SW480 (cell line): ENCODE measurements around the gene CCDC142.
"Not testable (repeated sequence)": the region's sequence is repeated elsewhere in the genome, so short reads cannot be mapped to it uniquely, and the experiment has no call there.

Source experiments
- DNase-seq: peaks from one replicate; pipeline ENCODE4 v3.0.0-alpha.2; 2016; ENCODE audit warnings: low spot score

Gene CCDC142

DNA sequence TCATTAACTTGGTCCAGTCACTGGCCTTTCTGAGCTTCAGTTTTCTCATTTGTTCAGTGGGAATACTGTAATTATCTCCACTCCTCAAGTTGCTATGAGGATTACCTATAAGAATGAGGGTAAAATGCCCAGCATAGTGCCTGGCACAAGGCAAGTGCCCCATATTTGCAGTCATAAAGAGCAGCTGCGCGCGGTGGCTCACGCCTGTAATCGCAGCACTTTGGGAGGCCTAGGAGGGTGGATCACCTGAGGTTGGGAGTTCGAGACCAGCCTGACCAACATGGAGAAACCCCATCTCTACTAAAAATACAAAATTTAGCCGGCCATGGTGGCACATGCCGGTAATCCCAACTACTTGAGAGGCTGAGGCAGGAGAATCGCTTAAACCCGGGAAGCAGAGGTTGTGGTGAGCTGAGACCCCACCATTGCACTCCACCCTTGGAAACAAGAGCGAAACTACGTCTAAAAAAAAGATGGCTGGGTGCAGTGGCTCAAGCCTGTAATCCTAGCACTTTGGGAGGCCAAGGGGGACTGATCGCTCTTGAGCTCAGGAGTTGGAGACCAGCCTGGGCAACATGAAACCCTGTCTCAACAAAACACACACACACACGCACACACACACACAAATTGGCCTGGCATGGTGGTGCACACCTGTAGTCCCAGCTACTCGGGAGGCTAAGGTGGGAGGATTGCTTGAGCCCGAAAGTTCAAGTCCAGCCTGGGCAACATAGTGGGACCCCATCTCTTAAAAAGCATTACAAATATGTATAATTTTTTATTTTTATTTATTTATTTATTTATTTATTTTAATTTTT, 40.1 kb downstream of the CCDC142 start:
- DNase-seq = not testable (repeated sequence)

DNA sequence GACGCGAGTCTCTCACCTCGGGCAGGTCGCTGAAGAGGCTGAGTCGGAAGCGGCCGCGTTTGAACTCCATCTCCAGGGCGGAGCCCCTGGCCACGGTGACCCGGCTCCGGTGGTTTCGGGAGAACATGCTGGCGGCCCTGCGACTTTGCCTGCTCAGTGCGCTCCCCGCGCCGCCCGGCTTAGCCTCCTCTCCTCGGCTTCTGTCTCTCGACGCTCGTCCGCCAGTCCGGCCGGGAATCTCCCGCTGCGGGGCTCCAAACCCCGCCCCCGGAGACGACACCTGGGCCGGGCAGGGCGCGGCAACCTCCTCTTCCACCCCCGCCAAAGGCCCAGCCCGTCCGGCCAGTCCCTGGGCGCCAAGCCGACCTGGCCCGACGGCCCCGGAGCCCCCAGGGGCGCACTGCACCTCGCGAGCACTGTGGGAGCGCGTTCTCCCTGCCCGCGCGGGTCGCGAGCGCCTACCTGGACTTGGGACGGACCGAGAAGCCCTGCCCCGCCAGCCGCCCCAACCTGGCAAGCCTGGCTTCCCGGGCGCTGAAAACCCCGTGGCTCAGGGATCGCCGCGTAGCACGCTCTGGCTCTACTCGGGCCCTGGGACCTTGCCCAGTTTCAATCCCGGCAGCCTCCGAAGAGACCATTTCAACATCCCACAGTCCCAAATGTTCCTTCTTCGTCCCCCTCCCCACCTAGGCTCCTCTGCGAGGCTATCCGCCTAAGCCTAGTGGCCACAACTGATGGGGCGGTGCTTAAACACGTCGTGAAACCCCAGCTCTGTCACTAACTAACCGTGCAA, 40.9 kb downstream of the CCDC142 start, which contains the start of gene RTKN:
Gene RTKN, minus strand, starts transcription at position 248 of the 793 bp plus-strand sequence. Its CDS starts 121 bp downstream, at position 127.
- peak; percentile 90 for DNase-seq

DNA sequence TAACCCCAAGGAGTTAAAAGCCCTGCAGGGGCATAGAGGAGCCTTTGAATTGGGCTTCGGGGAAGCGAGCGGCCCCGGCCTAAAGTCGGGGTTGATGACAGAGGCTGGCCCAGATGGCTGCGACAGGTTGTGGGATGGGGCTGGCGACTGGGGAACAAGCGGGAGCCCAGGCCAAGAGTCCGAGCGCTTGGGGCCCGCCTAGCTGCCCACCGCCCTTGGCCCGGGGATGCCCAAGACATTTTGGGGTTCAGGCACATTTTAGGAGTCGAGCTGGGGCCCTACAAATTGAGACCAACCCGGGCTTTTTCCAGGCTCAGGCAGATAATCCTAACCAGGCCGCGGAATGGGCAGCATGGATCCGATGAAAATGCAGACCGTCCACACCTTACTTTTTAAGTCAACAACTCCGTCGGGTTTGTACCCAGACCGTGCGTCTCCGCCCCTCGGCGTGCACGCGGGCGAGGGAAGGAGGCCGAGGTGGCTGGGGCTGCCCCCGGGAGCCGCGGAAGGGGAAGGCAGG, 41.6 kb downstream of the CCDC142 start:
- DNase-seq = no peak

DNA sequence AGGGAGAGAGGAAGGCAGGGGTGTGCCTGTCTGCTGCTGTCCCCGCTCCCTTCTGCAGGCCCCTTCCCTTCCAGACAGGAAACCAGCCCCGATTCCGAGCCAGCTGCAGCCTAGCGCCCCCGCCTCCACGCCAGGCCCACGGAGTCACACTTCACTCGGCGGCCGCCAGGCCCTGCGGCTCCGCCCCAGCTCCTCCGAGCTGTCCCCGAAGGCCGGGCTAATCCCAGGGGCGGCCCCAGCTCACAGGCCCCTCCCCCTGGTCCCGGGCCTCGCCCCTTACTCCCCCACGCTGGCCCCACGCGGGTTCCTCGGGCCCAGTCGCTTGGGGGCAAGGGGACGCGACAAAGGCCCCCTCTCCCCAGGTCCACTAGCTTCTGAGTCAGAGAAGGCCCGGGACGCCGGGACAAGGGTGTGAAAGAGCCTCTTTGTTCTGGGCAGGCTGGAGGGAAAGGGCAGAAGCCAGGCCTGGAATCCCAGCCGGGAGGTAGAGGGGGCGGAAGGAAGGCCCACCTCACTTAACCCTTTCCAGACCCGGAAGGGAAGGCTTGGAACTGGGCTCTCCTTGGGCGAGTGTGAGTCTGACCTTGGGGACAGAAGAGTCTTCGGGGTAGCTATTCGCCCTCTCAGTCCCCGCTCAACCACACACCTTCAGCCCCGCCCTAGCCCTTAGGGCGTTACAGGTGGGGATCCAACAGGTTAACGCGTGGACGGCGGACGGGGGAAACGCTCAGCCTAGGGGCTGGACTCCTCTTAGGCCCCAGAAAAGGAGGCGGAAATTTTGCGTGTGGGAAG, 42.2 kb downstream of the CCDC142 start:
- DNase-seq = peak; percentile 94

DNA sequence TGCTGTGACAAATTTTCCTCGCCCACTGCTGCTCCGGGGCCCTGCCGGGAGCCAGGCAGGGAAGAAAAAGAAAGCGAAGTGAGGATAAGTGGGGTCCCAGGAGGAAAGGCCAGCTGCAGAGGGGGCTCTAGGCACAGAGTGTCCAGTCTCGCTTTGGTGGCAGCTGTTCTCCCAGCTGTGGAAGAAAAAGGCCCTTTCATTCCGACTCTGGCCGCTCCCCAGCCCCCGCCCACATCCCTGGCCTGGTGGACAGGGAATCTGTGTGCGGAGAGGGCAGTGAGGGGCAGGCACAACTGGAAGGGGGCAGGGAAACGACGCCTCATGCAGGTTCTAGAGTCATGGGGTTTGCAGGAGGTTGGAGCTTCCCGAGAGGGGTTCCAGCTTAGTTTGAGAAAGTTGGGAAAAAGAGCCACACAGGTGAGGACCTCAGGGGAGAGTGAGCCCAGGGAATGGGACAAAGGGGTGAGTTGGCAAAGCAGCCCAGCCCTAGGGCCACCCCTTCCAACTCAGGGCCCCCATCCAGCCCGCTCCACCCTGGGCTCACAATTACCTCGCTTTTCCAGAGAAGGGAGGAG, 42.9 kb downstream of the CCDC142 start:
- DNase-seq = no peak

DNA sequence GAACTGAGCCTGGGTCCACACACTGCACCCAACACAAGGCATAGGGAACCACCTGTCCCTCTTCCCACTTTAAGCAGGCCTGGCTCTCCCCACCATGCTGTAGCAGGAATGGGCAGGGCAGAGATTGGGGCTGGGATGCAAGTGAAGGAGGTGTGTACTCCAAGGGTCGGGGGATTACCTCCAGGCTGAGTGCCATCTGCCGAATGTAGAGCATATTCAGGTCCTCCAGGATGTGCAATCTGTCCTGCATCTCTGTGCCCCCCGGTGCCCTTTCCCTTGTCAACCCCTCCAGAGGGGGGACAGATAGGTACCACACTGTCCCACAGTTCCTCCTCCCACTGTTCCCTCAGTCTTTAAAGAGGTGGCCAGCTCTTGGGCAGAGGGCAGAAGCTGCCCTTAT, 43.4 kb downstream of the CCDC142 start:
- no peak for DNase-seq

DNA sequence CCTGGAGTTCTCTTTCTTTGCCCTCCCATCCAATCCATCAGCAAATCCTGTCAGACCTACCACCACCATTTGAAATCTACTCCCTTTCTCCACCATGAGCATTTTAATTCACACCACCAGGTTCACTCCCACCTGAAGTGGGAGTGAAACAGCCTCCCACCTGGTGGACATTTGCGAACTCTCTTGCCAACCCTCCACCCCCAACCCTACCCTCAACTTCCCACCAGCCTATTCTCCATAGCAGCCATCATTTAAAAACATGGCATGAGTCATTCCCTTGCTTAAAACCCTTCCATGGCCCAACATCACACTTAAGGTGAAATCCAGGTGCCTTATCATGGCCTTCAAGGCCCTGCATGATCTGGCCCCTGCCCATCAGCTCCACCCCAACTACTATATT, 44.5 kb downstream of the CCDC142 start:
- no peak for DNase-seq

DNA sequence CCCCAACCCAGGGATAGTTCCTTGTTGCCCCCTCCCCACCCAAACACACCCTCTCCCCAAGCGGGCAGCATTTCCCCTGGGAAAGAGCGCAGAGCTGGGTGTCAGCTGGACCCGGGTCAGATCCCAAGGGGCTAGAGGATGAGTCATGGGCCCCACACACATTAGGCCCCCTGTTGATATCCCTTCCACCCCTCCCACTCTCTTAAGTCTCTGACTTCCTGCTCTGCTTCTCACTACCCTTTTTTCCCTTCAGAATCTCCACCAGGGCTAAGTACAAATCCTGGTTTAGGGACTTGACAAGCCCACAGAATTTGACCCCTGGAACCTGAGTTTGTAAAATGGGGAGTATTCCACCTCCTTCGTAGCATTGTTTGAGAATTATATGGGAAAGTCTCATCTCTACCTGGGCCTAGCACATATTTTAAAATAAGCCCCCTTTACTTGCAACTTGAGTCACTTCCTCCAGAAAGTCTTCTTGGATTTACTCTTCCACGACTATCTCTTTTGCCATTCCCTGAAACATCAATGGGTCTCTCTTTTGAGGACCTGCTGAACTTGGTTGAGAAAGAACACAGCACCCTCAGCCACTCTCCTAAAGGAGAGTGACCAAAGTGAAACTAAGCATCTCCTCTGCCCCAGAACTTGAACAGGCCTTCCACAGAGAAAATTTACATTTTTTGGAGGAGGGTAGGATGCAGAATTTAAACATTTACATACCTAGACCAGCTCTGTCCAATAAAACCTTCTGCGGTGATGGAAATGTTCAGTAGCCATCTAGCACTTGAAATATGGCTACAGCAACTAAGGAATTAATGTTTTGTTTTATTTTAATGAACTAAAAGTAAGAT, 45.7 kb downstream of the CCDC142 start:
- no peak for DNase-seq

DNA sequence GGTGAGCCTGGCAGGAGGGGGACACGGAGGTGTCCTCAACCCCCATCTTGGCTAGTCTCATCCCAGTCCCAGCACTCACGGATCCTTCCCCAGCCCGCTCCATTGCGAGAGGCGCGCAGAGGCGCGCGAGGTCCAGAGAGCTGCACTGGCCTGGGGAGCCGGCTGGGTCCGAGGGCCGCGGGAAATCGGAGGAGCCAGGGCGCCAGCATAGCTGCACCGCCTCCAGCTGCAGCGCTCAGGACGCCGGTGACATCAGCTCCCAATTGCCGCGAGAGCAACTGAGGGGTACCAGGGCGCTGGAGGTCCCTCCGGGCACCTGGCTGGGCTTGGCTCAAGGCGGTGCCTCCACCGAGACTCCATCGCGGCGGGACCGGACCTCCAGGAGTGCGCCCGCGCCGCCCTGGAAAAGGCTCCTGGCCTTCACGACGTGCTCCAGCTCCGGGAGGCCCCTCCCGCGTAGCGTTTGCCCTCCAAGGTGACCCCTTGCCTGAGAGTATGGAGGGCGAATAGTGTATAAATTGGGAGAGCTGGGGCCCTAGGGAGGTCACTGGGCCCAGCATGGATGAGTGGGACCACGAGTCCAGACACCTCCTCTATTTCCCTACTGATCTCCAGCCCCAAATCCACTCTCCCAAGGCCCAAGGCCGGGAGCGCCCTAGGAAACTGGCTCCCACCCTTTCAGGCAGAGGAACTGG, 46.5 kb downstream of the CCDC142 start:
- DNase-seq = no peak

DNA sequence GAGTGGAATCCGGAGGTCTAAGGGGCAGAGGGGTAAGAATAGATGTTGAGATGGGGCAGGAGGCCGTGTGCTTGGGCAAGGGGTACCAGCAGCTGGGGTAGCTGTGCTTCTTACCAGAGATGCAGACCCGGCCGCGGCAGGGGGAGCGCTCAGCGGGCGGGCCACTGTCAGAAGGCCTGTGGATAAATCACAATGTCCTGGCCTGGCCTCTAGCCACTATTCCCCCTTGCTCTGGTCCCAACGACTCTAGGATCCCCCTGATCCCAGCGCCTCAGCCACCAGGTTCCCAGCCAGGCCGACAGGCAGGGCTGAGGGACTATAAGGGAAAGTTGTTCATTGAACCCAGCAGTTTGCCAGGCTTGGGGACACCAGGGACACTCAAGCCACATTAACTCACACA, 52.3 kb downstream of the CCDC142 start:
- no peak for DNase-seq

DNA sequence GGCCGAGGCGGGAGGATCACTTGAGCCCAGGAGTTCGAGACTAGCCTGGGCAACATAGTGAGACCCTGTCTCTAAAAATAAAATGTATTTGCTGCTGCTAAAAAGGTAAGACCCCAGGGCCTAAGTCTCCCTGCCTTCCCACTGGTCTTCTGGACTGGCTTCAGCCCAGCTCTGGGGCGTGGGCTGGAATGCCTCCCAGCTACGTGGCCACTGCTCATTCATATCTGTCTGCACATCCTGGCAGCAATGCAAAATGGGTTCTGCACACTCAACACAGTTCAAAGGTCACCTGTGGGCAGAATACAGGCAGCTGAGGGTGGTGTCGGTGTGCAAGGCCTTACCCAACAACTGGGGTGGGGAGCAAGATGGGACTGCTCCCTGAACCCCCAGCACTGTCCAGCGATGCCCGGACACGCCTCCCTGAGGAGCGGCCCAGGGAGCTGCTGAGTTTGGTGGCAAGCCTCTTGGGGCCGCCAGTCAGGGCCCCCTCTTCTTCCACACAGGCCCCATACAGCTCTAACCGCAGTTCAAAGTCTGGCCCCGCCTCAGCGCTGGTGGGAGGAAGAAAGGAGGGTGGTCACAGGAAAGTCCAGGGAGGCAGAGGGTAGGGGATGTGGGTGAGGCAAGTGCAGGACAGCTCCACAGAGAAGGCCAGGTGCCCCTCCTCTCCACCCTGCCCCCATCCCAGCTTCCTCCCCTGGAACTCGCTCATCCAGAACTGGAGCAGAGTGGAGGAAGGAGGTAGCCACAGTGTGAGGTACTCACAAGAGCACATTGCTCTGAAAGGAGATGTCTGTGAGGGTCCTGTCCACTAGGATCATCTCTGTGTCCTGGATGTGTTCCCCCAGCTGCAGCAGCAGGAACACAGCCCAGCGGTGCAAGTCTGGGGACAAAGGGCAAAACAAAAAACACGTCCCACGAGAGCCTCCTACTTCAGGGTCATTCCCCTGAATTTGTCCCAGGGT, 53.0 kb downstream of the CCDC142 start:
- peak; percentile 71 for DNase-seq

DNA sequence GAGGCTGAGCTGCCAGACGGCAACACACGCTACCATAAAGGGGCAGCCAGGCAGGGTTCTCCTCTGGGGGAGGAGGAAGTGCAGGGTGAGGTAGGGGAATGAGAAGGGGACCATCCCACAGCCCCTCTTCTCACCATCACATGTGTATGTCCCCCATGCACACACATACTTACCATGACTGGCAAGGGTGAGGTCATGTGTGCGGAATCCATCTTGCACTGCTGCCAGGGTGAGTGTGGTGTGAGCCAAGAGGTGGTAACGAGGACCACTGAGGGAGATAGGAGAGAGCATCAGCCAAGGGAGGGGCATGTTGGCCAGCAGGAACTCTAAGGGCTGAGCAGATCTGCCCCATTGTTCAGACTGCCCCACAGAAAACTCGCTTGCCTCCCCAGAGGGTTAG, 54.1 kb downstream of the CCDC142 start:
- DNase-seq = no peak

DNA sequence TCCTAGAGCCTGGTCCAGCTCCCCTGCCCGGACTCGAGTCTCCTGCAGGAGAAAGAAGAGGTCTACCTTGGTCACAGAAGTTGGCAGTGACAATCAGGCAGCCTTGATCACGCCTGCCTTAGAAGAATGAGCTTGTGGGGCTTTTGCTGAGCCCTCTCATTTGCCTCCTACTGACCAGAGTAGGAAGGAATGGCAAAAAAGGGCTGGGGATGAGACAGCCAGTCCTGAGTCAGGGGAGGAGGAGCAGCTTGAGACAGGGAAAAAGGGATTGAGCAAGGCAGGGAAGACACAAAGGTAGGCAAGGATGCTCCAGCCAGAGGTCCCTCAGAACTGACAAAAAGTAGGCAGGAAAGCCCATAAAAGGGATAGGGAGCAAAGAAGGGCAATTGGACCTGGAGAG, 55.2 kb downstream of the CCDC142 start:
- no peak for DNase-seq

DNA sequence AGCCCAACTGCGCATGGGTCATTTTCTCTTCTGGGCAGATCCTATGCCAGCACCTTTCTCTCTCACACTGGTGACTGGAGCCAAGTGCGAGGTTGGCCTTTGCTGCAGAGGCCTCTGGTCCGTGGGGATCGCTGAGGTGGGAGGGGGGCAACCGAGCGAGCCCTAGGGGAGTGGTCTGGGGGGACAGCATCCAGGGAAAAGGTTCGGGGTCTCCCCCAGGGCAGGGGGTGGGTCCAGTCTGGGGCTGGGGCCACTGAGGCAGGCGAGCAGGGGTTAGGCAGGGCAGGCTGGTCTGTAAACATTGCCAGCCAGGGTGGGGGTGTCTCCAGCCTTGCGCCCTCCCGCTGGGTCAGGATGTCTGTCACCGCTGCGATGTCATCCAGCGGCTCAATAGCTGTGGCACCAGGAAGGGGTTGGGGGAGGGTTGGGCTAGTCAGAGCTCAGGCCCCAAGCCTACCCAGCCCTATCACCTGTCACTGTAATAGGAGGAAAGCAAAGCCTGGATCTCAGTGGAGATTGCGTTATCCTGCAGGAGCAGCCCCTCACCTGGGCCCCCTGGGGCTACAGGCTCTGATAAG, 56.5 kb downstream of the CCDC142 start:
- no peak for DNase-seq

DNA sequence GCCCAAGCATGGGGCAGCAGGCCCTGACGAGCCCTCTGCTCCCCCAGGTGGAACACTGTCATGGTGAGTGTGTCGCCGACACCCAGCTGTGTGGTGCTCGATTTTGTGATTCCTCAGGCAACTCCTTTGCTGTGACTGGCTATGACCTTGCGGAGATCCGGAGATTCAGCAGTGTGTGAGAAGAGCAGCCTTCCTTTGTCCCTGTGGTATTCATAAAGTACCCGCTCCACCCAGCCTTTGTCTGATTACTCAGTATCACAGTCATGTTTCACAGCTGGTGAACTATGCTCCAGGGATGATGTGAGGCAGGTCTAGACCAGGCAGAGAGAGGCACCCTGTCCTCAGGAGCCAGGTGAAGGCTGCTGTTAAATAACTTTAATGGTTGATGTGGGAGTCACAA, 57.3 kb downstream of the CCDC142 start:
- no peak for DNase-seq

DNA sequence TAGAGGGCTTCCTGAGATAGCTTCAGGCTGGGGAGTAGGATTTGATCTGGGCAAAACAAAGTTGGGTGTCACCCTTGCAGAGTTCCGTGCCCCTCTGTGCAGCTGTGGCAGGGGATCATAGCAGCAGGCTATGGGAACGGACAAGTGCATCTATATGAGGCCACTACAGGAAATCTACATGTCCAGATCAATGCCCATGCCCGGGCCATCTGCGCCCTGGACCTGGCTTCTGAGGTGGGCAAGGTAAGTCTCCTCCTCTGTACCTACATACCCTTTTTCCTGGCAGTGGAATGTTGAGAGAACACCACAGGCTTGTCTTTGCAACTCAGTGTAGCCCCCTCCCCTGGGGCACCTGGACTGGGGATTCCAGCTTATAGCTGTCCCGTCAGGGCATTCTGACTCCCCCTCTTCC, 57.8 kb downstream of the CCDC142 start:
- no peak for DNase-seq

DNA sequence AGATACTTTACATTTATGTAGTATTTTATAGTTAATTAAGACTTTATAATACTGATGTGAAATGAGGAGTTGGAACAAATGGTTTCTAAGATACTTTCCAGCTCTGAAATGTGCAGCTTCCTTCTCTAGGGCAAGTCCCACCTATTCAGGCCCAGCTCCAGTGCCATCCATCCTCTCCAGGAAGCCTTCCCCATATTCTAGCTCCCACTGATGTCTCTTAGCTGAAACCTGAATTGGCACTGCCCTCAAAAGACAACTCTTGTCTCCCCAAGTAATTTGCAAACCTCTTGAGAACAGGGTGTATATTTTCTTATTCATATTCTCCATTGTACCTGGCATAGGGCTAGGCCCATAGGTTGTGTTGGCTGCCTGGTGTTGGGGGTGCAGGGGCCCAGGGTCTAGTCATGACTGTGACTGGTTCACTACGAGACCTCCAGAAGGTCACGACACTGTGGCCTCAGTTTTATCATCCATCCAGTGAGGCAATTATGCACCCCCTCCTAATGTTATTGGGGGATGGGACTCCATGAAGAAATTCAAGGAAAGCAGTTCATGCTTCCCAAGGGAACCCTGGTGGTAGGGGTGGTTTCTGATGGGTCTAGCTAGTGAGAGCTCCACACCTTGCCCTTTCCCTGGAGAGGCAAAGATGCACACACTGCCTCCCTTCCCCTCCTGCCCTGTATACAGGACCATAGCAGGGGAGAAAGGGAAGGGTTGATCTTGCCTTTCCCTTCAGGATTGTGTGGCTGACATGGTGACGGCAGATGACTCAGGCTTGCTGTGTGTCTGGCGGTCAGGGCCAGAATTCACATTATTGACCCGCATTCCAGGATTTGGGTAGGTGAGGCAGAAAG, 58.4 kb downstream of the CCDC142 start:
- DNase-seq = no peak
